ENCODE results near the gene CRABP2.

Gene CRABP2

GRCh38 chr1:156745881-156746280 lies 40.5 kb upstream of the CRABP2 start:
- no peaks in the 10 kb centered on the region for H3K9me3 Mint-ChIP-seq
- H3K4me1 Mint-ChIP-seq, result peaks cover 79% of the 10 kb centered on the region
- H3K27ac Mint-ChIP-seq, result peak overlapping the region; percentile 93
- H3K27me3 Mint-ChIP-seq, result no peaks in the 10 kb centered on the region
- H3K4me3 Mint-ChIP-seq, result no peak overlapping the region
- H3K36me3 Mint-ChIP-seq, result peaks cover 53% of the 10 kb centered on the region
- ATAC-seq, result no peak

DNA sequence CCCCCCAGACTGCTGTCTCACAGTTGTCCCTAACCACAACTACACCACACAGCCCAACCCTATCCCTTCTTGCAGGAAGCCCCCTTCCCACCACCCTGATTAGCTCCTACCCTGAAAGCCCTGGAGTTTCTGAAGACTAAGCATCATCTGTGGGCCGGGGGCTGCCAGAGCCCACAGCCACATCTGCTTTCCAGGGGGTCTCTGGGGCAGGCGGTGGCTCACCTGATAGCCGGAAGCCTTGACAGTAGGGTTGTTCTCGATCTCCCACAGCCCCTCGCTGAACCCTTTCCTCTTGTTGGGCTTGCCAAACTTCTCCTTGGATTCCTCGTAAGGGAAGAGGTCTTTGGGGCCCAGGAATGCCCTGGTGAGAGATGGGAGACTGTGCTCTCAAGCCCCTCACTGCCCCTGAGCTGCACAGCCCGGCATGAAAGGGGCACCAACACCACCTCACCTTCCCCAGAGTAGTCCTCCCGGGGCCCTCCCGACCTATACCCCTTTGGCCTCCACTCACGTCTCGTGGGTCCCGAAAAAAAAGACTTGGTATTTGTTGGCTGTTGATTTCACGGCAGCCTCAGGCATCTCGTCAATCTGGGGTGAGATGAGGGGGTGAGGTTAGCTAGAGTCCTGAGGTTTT lies 39.5 kb upstream of the CRABP2 start:
- Mint-ChIP-seq H3K27me3 (no peaks in the 10 kb centered on the region), H3K9me3 (no peaks in the 10 kb centered on the region), H3K27ac (no peak overlapping the region), H3K36me3 (peaks cover 56% of the 10 kb centered on the region), H3K4me3 (no peak overlapping the region), H3K4me1 (peaks cover 78% of the 10 kb centered on the region)
- ATAC-seq, result no peak

GRCh38 chr1:156744344-156744743 lies 39.0 kb upstream of the CRABP2 start:
- peaks cover 72% of the 10 kb centered on the region for H3K4me1 Mint-ChIP-seq
- H3K36me3 Mint-ChIP-seq, result peaks cover 56% of the 10 kb centered on the region
- no peak overlapping the region for H3K4me3 Mint-ChIP-seq
- no peak for ATAC-seq
- no peaks in the 10 kb centered on the region for H3K27me3 Mint-ChIP-seq
- no peaks in the 10 kb centered on the region for H3K9me3 Mint-ChIP-seq
- H3K27ac Mint-ChIP-seq, result no peak overlapping the region

DNA sequence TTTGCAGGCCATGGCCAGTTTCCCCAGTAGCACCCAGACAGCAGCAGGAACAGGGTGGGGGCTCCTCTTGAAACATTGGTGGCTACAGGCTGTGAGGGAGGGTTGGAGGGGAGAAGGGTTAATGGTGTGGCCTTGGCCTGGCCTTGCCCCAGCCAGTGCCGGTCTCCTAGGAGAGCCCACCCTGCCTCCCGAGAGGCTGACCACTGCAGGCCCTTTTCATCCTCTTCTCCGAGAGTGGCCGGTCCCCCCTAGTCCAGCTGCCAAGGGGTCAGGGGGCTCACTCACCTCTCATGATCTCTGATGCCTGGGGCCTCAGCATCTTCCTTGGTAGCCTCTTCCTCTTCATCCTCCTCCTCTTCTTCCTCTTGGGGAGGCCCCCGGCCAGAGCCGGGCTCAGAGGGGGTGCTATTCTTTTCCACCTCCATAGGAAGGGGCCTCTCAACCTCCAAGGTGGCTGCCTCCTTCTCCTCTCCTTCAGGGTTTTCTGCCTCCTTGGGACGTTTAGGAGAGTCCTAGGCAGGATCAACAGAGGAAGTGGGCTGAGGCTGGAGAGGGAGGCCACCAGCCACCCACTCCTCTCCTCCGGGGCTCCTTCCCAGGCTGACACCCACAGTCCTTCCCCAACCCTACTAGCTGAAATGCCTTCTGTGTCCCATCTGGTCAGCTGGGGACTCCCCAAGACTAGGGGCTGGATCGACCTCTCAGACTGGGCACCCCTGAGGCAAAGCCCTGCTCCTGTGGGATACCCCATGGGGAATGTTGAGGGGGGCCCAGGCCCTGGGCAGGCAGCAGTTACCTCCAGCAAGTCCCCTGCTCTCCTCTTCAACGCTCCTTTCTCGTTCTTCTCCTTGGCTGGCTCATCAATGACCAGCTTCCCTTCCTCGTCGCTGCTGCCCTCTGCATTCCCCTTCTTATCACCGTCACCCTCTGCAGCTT lies 38.3 kb upstream of the CRABP2 start:
- no peak overlapping the region for H3K4me3 Mint-ChIP-seq
- no peaks in the 10 kb centered on the region for H3K27me3 Mint-ChIP-seq
- peak overlapping the region; percentile 11 for H3K27ac Mint-ChIP-seq
- no peak for ATAC-seq
- H3K4me1 Mint-ChIP-seq, result peaks cover 72% of the 10 kb centered on the region
- H3K9me3 Mint-ChIP-seq, result no peaks in the 10 kb centered on the region
- peaks cover 60% of the 10 kb centered on the region for H3K36me3 Mint-ChIP-seq

- H3K4me1 Mint-ChIP-seq, result peaks cover 68% of the 10 kb centered on the region
- ATAC-seq, result no peak
- peaks cover 68% of the 10 kb centered on the region for H3K36me3 Mint-ChIP-seq
- H3K9me3 Mint-ChIP-seq, result no peaks in the 10 kb centered on the region
- H3K27me3 Mint-ChIP-seq, result no peaks in the 10 kb centered on the region
- H3K4me3 Mint-ChIP-seq, result no peak overlapping the region
- H3K27ac Mint-ChIP-seq, result peak overlapping the region; percentile 94
Observed at GRCh38 chr1:156742801-156743200, 37.4 kb upstream of the CRABP2 start.

- ATAC-seq, result no peak
- peaks cover 61% of the 10 kb centered on the region for H3K4me1 Mint-ChIP-seq
- peaks cover 76% of the 10 kb centered on the region for H3K36me3 Mint-ChIP-seq
Observed at GRCh38 chr1:156742017-156742416, 36.6 kb upstream of the CRABP2 start.

GRCh38 chr1:156741481-156741983 lies 36.1 kb upstream of the CRABP2 start:
- H3K4me3 Mint-ChIP-seq, result peak overlapping the region; percentile 94
- H3K36me3 Mint-ChIP-seq, result peaks cover 76% of the 10 kb centered on the region
- ATAC-seq, result no peak
- H3K4me1 Mint-ChIP-seq, result peaks cover 57% of the 10 kb centered on the region
- no peaks in the 10 kb centered on the region for H3K27me3 Mint-ChIP-seq
- no peaks in the 10 kb centered on the region for H3K9me3 Mint-ChIP-seq
- H3K27ac Mint-ChIP-seq, result peak overlapping the region; percentile 94

More at GRCh38 chr1:156742017-156742416, 36.6 kb upstream of the CRABP2 start:
- peak overlapping the region; percentile 94 for H3K4me3 Mint-ChIP-seq
- peak overlapping the region; percentile 94 for H3K27ac Mint-ChIP-seq
- no peaks in the 10 kb centered on the region for H3K9me3 Mint-ChIP-seq
- H3K27me3 Mint-ChIP-seq, result no peaks in the 10 kb centered on the region

DNA sequence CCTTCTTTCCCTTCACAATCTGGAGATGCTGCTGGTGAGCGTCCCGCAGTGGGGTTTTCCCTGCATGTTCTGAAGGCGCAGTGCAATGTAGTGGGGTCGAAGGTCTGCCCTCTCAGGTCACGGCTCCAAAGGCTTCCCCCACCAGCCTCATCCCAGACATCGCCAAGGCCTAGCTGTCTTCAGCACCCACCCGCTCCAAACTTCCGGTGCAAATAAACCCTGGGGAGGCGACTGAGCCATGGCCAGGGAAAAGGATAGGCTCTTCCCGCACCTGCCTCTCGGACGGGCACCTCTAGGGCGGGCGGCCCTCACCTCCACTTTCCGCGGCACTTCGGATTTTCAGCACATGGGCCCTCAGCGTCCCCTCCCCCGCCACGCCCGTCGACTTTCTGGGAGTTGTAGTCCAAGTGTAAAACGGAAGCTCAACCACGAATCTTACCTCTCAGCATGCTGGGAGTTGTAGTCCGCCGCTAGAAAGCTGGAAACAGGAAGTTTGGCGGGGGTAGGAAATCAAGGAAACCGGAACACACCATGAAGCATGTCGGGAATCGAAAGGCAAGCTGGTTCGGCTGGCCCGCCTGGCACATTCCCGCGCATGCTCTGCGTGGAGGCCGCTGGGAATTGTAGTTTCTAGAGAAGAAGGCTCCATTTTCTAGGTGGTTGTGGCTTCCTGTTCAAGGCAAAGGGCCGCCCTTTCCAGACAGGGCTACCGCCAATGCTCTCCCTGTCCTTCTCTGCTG lies 35.5 kb upstream of the CRABP2 start, which contains the start of gene MRPL24:
TSS of gene MRPL24 (minus strand) at position 348 of the 740 bp plus-strand sequence. CDS start 2,384 bp downstream, outside the sequence.
- no peaks in the 10 kb centered on the region for H3K9me3 Mint-ChIP-seq
- peaks cover 75% of the 10 kb centered on the region for H3K36me3 Mint-ChIP-seq
- H3K27ac Mint-ChIP-seq, result peak within 1 kb of the TSS; percentile 94
- peak; percentile 95 for ATAC-seq
- H3K4me1 Mint-ChIP-seq, result peaks cover 50% of the 10 kb centered on the region
- H3K27me3 Mint-ChIP-seq, result no peaks in the 10 kb centered on the region
- peak within 1 kb of the TSS; percentile 94 for H3K4me3 Mint-ChIP-seq

GRCh38 chr1:156740237-156740740 lies 34.9 kb upstream of the CRABP2 start:
- peak overlapping the region; percentile 94 for H3K4me3 Mint-ChIP-seq
- peak overlapping the region; percentile 94 for H3K27ac Mint-ChIP-seq
- no peak for ATAC-seq
- H3K9me3 Mint-ChIP-seq, result no peaks in the 10 kb centered on the region
- peaks cover 75% of the 10 kb centered on the region for H3K36me3 Mint-ChIP-seq
- H3K4me1 Mint-ChIP-seq, result peaks cover 44% of the 10 kb centered on the region
- H3K27me3 Mint-ChIP-seq, result no peaks in the 10 kb centered on the region

DNA sequence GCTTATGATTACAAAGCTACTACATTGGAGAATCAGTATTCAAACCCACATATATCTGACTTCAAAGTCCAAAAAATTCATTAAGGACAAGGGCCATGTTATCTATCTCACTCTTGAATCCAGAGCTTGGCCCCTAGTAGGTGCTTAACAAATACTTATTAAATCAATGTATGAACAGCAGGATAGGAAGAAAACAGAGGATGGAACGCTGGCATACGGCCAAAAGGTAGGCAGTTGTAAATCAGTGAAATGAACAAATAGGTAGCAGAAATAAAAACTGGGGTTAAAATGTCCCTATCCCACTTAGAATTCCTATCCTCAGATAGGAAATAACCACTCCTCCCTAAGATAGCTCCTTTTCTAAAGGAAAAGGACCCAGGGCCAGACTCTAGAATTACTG lies 33.5 kb upstream of the CRABP2 start:
- Mint-ChIP-seq H3K4me1 (peaks cover 38% of the 10 kb centered on the region), H3K27ac (no peak overlapping the region), H3K27me3 (no peaks in the 10 kb centered on the region), H3K9me3 (no peaks in the 10 kb centered on the region), H3K36me3 (peaks cover 63% of the 10 kb centered on the region), H3K4me3 (no peak overlapping the region)
- ATAC-seq, result no peak

DNA sequence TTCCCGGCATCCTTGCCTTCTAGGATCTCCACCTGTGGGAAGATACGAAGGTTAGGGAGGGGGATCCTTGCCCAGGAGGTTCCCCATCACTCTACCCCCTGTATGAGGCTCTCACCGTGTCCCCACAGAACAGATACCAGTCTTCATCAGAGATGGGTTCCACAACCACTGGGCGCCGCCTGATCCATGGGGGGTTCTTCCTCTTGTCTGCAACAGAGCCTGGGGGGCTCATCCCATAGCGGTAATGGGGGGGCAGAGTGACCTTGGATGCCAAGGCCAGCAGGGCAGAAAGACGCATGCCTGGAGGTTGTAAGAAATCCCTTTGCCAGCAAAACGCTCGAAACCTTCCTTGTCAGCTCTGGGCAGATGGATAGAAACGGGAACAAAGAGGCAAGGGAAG lies 33.0 kb upstream of the CRABP2 start:
- Mint-ChIP-seq H3K9me3 (no peaks in the 10 kb centered on the region), H3K36me3 (peaks cover 58% of the 10 kb centered on the region), H3K27ac (no peak overlapping the region), H3K4me3 (no peak overlapping the region), H3K27me3 (no peaks in the 10 kb centered on the region), H3K4me1 (peaks cover 33% of the 10 kb centered on the region)
- ATAC-seq, result no peak

- Mint-ChIP-seq H3K36me3 (peaks cover 39% of the 10 kb centered on the region), H3K4me1 (peaks cover 29% of the 10 kb centered on the region), H3K4me3 (no peak overlapping the region)
Observed at GRCh38 chr1:156733989-156734584, 28.7 kb upstream of the CRABP2 start.

DNA sequence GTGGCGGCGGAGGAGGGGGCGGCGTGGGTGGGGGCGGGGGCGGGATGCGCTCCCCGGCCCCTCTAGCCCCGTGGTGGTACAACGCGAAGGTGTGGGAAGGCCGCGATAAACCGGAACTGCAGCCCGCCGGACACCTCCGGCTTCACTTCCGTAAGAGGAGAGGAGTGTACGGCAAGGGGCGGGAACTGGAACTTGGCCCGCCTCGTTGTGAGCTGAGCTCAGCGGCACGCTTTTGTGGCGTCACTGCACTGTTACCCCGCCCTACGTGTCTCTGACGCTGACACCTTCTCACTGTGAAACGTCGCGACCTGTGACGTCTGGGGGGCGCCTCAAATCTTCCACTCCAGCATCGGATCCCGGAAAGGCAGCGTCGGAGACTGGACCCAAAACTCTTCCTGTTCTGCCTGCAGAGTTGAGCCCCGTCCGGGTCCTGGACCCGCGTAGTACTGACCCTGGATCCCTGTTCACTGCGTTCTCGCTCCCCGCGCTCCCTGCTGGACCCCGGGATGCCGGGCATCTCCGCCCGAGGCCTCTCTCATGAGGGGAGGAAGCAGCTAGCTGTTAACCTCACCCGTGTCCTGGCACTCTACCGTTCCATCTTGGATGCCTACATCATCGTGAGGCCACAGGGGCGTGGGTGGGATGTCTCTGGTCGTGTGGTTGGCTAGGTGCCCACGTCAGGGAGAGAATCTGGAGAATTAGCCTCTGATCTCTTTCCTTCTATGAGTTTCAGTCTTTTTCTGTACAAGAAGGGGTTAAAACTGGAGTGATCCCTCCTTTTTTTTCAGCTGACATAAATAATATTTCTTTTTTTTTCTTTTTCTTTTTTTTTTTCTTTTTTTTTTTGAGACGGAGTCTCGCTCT lies 23.4 kb upstream of the CRABP2 start, which contains the start of gene ISG20L2:
TSS of gene ISG20L2 (minus strand) at position 168 of the 864 bp plus-strand sequence. CDS start 1,114 bp downstream, outside the sequence.
- no peak within 1 kb of the TSS for H3K4me3 Mint-ChIP-seq
- H3K36me3 Mint-ChIP-seq, result peaks cover 20% of the 10 kb centered on the region
- H3K4me1 Mint-ChIP-seq, result peaks cover 33% of the 10 kb centered on the region
- no peaks in the 10 kb centered on the region for H3K27me3 Mint-ChIP-seq
- H3K27ac Mint-ChIP-seq, result no peak within 1 kb of the TSS
- H3K9me3 Mint-ChIP-seq, result no peaks in the 10 kb centered on the region
- peak; percentile 98 for ATAC-seq

More at GRCh38 chr1:156733989-156734584, 28.7 kb upstream of the CRABP2 start:
- Mint-ChIP-seq H3K27ac (no peak overlapping the region), H3K27me3 (no peaks in the 10 kb centered on the region), H3K9me3 (no peaks in the 10 kb centered on the region)
- ATAC-seq, result no peak
